GM18951 (cell line): ENCODE results near the gene PPP1R1A.

Experiments
- POLR2A ChIP-seq: IDR thresholded peaks from 4 replicates; pipeline ENCODE4 v1.6.1; 2011; ENCODE audit warnings: mild to moderate bottlenecking; ENCODE audit not compliant: insufficient read length, insufficient read depth; ENCODE audit errors: extremely low read depth
- in situ Hi-C: fragments of 300-500 bp; cut with MboI; formaldehyde crosslinking; loops from one replicate; pipeline ENCODE4 v1.12.0; 2022; ENCODE audit warnings: low sequenced_read_pairs, mixed read lengths, inconsistent platforms; ENCODE audit not compliant: unreplicated experiment

PPP1R1A gene, protein sequence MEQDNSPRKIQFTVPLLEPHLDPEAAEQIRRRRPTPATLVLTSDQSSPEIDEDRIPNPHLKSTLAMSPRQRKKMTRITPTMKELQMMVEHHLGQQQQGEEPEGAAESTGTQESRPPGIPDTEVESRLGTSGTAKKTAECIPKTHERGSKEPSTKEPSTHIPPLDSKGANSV

GRCh38 chr12:54588110-54588889 is at the start of gene PPP1R1A:
Gene PPP1R1A, minus strand, starts transcription at chr12:54588659. Its CDS starts 171 bp downstream, at chr12:54588488.
- in situ Hi-C loops, result no loop called here
- TF ChIP-seq POLR2A, result no peak

DNA sequence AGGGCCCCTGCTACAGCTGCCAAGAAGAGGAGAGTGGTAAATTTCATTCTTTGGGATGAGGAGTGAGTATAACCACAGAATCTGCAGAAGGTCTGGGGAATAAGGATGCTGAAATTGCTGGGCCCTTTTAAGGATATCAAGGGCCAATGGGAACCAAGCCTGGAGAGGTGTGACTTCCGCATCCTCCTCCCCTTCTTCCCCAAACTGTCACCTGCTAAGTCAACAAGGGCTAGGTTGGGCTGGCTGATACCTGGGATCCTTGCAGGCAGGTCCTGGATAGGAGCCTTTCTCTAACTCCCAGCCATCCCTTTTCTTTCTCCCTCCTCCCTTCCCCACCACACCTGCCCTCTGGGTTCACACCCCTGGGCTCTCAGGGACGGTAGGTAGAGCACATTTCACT is 46.3 kb upstream of the PPP1R1A start, which contains the start of gene LACRT:
Gene LACRT, minus strand, starts transcription at position 101 of the 400 bp plus-strand sequence. Its CDS starts 54 bp downstream, at position 47.
- no peak for TF ChIP-seq POLR2A
- in situ Hi-C loops, result no loop called here

DNA sequence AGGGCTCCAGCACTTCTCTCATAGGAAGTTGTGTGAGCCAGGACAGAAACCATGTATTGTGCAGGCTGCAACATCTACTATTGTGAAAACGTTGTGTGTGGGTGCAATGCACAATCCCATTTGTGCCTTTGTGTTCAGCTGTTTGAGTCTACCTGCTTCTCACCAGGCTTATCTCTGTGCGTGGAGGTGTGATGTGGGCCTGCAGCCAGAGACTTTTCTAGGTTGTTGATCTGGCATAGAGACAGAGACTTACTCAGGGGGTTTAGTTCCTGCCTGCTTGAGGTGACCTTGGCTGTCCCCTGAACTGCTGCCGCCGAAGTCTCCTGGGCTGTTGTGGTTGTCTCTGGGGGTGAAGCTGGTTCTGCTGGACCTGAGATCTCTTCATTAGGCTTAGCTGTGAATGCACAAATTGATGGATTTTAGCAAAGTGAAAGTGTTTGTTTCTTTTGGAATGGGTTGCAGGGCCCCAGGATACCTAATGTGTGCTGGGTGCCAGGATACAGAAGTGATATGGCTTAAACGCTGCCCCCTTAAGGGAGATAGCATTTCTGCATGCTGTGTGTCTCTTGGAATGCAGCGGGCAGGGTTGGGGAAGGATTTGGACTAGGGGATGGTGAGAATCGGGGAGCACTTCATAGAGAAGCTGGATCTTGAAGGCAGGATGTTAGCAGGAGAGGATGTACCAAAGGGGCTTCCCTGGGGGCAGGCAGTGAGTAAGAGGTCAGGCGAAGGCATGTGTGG is 43.7 kb upstream of the PPP1R1A start:
- TF ChIP-seq POLR2A, result no peak
- in situ Hi-C loops, result no loop called here

DNA sequence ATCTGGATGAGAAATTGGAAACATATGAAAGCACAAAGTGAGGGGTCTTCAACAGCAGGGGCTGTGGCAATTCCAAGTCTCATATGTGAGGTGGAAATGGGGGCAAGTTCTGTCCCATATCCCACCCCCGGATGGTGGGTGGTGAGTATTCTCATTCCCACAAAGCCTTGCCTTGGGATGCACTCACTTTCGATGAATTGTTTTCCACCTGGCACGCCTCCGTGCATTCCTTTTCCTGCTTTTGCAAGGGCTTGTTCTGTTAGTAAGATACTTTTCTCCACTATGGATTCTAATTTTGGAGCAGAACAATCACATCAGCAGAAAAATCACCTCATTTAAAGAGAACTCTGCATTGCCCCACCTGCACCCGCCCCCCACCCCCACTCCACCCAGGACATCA is 43.1 kb upstream of the PPP1R1A start:
- in situ Hi-C loops, result no loop called here
- no peak for TF ChIP-seq POLR2A

DNA sequence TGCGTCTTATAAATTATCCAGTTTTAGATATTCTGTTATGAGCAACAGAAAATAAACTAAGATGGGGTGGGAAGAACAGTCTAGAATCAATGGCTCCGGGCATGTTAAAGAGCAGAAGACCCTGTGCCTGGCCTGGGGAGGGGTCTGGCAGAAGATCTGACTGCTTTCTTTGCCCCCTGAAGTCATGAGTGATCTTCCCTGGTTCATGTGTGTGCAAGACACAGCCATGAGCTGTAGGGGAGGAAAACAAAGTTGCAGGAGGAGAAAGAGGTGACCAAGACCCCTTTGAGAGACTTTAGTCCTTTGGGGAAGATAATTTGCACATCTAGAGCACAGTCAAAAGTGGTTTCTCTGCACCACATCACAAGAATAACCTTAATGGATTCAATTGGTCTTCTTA is 41.5 kb upstream of the PPP1R1A start:
- in situ Hi-C loops, result no loop called here
- no peak for TF ChIP-seq POLR2A

- TF ChIP-seq POLR2A, result no peak
Measured at GRCh38 chr12:54628186-54628846, 39.9 kb upstream of the PPP1R1A start.

DNA sequence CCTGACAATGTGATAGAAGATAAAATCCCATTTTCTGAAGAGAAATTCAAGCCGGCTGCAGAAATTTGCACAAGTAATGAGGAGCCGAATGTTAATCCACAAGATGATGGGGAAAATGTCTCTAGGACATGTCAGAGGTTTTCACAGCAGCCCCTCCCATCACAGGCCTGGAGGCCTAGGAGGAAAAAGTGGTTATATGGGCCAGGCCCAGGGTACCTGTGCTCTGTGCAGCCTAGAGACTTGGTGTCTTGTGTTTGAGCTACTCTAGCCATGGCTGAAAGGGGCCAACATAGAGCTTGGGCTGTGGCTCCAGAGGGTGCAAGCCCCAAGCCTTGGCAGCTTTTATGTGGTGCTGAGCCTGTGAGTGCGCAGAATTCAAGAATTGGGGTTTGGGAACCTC is 38.8 kb upstream of the PPP1R1A start:
- TF ChIP-seq POLR2A, result no peak
- in situ Hi-C loops, result no loop called here

More at GRCh38 chr12:54628186-54628846, 39.9 kb upstream of the PPP1R1A start:
- in situ Hi-C loops, result no loop called here

DNA sequence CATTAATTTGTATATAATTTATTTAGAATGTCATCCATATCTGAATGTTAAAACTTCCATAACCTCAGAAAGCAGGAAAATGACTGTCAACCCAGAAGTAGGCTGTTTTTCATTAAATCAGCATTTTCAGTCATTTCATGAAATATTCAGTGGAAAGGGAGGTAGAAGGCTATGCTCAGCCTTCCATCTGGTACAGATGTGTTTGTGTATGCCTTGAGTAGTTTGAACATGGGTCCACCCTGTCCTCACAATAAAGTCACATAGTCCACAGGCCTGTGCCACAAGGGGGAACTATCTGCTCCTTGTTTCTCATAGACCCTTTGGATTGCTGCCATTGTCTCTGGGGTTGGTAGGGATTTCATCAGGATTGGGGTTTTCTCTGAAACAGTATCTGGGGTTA is 37.1 kb upstream of the PPP1R1A start:
- TF ChIP-seq POLR2A, result no peak
- in situ Hi-C loops, result no loop called here

- no peak for TF ChIP-seq POLR2A
- in situ Hi-C loops, result no loop called here
Measured at GRCh38 chr12:54624315-54625279, 36.1 kb upstream of the PPP1R1A start.

- in situ Hi-C loops, result no loop called here
- TF ChIP-seq POLR2A, result no peak
Measured at GRCh38 chr12:54622463-54623183, 34.2 kb upstream of the PPP1R1A start.

GRCh38 chr12:54616933-54617680 is 28.6 kb upstream of the PPP1R1A start:
- no peak for TF ChIP-seq POLR2A
- in situ Hi-C loops, result no loop called here
